ENCODE measurements around the gene PNMA6E.

Gene PNMA6E

DNA sequence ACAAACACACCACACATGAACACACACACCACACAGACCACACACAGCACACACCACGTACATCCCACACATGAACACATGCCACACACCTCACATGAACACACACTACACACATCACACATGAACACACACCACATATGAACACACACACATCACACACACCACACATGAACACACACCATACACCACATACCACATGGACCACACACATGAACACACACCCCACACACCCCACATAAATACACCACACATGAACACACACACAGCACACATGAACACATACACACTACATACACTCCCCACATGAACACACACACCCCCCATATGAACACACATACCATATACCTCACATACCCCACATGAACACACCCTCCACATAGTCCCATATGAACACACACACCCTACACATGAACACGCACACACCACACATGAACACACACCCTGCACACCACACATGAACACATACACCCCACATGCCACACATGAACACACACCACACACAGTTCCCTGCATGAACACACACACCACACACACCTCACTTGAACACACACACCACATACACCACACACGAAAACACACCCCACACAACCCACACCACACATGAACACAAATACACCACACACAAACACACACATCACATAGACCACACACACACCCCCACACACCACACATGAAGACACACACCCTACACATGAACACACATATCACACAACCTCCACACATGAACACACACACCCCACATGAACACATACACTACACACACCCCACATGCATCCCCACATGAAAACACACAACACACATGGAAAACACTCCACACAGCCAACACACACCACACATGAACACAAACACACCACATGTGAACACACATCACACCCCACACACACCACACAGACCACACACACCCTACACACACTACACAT lies 18.3 kb downstream of the PNMA6E start:
- Histone ChIP-seq H2BK15ac (replicated peaks; ENCODE audit: low read depth) (no peak overlapping the region), H4K5ac (ENCODE audit: low read length) (no peak overlapping the region), H3K79me1 (ENCODE audit: low read length) (no peaks in the 10 kb centered on the region), H3K56ac (ENCODE audit: low read length) (no peak overlapping the region), H3K4me2 (ENCODE audit: low read length) (no peak overlapping the region), H2BK5ac (ENCODE audit: low read length) (no peak overlapping the region), H3K18ac (ENCODE audit: low read length) (no peak overlapping the region), H3K4me3 (ENCODE audit: low read length) (no peak overlapping the region), H2BK120ac (ENCODE audit: low read depth, low read length) (no peak overlapping the region), H3K9ac (ENCODE audit: low read length) (no peak overlapping the region), H3K79me2 (ENCODE audit: control insufficient read depth, insufficient read depth, low read length) (no peaks in the 10 kb centered on the region), H3K36me3 (ENCODE audit: control insufficient read depth, insufficient read depth, low read length) (no peaks in the 10 kb centered on the region), H3K27ac (ENCODE audit: low read depth, low read length) (no peak overlapping the region), H3K27me3 (ENCODE audit: insufficient read depth, low read length, poor library complexity) (no peaks in the 10 kb centered on the region), H3K4me1 (ENCODE audit: control insufficient read depth, low read depth, low read length) (no peaks in the 10 kb centered on the region), H3K23ac (ENCODE audit: low read length) (no peak overlapping the region), H2AK5ac (ENCODE audit: low read length) (no peak overlapping the region), H4K8ac (ENCODE audit: low read depth, low read length) (no peak overlapping the region), H3K4ac (ENCODE audit: low read depth, low read length) (no peak overlapping the region)
- DNase-seq, result no peak
- WGBS (ENCODE audit: extremely low coverage, insufficient coverage, low lambda C conversion rate), result no CpG with 5 or more reads among the region's 3 CpGs

- Histone ChIP-seq H3K4me3 (ENCODE audit: low read length) (no peak overlapping the region), H3K9ac (ENCODE audit: low read length) (no peak overlapping the region), H4K5ac (ENCODE audit: low read length) (no peak overlapping the region), H2BK120ac (ENCODE audit: low read depth, low read length) (no peak overlapping the region), H4K8ac (ENCODE audit: low read depth, low read length) (no peak overlapping the region), H3K27me3 (ENCODE audit: insufficient read depth, low read length, poor library complexity) (no peaks in the 10 kb centered on the region), H3K4me2 (ENCODE audit: low read length) (no peak overlapping the region), H2BK5ac (ENCODE audit: low read length) (no peak overlapping the region), H3K27ac (ENCODE audit: low read depth, low read length) (no peak overlapping the region), H3K18ac (ENCODE audit: low read length) (no peak overlapping the region), H3K79me2 (ENCODE audit: control insufficient read depth, insufficient read depth, low read length) (no peaks in the 10 kb centered on the region), H2AK5ac (ENCODE audit: low read length) (no peak overlapping the region), H2BK15ac (replicated peaks; ENCODE audit: low read depth) (no peak overlapping the region), H3K4ac (ENCODE audit: low read depth, low read length) (no peak overlapping the region), H3K23ac (ENCODE audit: low read length) (no peak overlapping the region), H3K36me3 (ENCODE audit: control insufficient read depth, insufficient read depth, low read length) (no peaks in the 10 kb centered on the region), H3K79me1 (ENCODE audit: low read length) (no peaks in the 10 kb centered on the region), H3K56ac (ENCODE audit: low read length) (no peak overlapping the region), H3K4me1 (ENCODE audit: control insufficient read depth, low read depth, low read length) (no peaks in the 10 kb centered on the region)
- peak; percentile 63 for DNase-seq
- no CpG with 5 or more reads among the region's 12 CpGs for WGBS (ENCODE audit: extremely low coverage, insufficient coverage, low lambda C conversion rate)
Measured at GRCh38 chrX:153381684-153382532, 19.2 kb downstream of the PNMA6E start.

- Histone ChIP-seq H3K4ac (ENCODE audit: low read depth, low read length) (no peak overlapping the region), H3K56ac (ENCODE audit: low read length) (no peak overlapping the region), H3K79me2 (ENCODE audit: control insufficient read depth, insufficient read depth, low read length) (no peaks in the 10 kb centered on the region), H2BK15ac (replicated peaks; ENCODE audit: low read depth) (no peak overlapping the region), H3K9ac (ENCODE audit: low read length) (no peak overlapping the region), H3K4me2 (ENCODE audit: low read length) (no peak overlapping the region), H3K27ac (ENCODE audit: low read depth, low read length) (no peak overlapping the region), H3K27me3 (ENCODE audit: insufficient read depth, low read length, poor library complexity) (no peaks in the 10 kb centered on the region), H3K4me3 (ENCODE audit: low read length) (no peak overlapping the region), H3K18ac (ENCODE audit: low read length) (no peak overlapping the region), H2BK120ac (ENCODE audit: low read depth, low read length) (no peak overlapping the region), H3K4me1 (ENCODE audit: control insufficient read depth, low read depth, low read length) (no peaks in the 10 kb centered on the region), H4K8ac (ENCODE audit: low read depth, low read length) (no peak overlapping the region), H3K23ac (ENCODE audit: low read length) (no peak overlapping the region), H3K36me3 (ENCODE audit: control insufficient read depth, insufficient read depth, low read length) (no peaks in the 10 kb centered on the region), H2AK5ac (ENCODE audit: low read length) (no peak overlapping the region), H3K79me1 (ENCODE audit: low read length) (no peaks in the 10 kb centered on the region), H2BK5ac (ENCODE audit: low read length) (no peak overlapping the region), H4K5ac (ENCODE audit: low read length) (no peak overlapping the region)
- WGBS (ENCODE audit: extremely low coverage, insufficient coverage, low lambda C conversion rate), result no CpG with 5 or more reads among the region's 9 CpGs
- DNase-seq, result no peak
Measured at GRCh38 chrX:153380691-153381090, 20.5 kb downstream of the PNMA6E start.

DNA sequence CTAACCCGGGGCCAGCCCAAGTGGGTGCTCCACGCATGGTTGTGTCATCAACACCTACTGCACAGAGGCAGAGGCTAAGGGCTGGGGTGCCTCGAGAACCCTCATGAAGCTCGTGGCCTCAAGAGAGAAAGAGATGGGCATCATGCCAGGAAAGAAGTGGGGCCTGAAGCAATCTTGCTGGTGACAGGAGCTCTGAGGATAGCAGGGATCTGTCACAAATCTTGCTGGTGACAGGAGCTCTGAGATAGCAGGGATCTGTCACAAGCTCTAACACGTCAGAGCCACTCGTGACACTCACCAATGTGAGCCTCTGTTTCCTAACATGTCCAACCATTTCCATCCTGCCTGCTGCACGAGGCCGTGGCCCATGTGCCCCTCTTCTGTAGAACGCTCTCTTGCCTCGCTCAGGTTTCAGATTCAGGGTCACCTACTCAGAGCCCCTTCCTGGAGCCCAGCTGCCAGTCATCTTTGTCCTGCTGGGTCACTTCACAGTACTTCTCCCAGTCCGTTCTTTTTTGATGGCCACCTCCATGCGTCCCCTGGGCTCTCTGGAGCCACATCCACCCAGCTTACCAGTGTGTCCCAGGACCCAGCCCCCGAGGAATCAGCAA lies 21.1 kb downstream of the PNMA6E start:
- Histone ChIP-seq H3K23ac (ENCODE audit: low read length) (no peak overlapping the region), H3K79me2 (ENCODE audit: control insufficient read depth, insufficient read depth, low read length) (no peaks in the 10 kb centered on the region), H3K27me3 (ENCODE audit: insufficient read depth, low read length, poor library complexity) (no peaks in the 10 kb centered on the region), H3K4ac (ENCODE audit: low read depth, low read length) (no peak overlapping the region), H3K18ac (ENCODE audit: low read length) (no peak overlapping the region), H2BK120ac (ENCODE audit: low read depth, low read length) (no peak overlapping the region), H3K4me2 (ENCODE audit: low read length) (no peak overlapping the region), H3K79me1 (ENCODE audit: low read length) (no peaks in the 10 kb centered on the region), H3K36me3 (ENCODE audit: control insufficient read depth, insufficient read depth, low read length) (no peaks in the 10 kb centered on the region), H2AK5ac (ENCODE audit: low read length) (no peak overlapping the region), H4K8ac (ENCODE audit: low read depth, low read length) (no peak overlapping the region), H3K27ac (ENCODE audit: low read depth, low read length) (no peak overlapping the region), H2BK15ac (replicated peaks; ENCODE audit: low read depth) (no peak overlapping the region), H3K4me3 (ENCODE audit: low read length) (no peak overlapping the region), H2BK5ac (ENCODE audit: low read length) (no peak overlapping the region), H4K5ac (ENCODE audit: low read length) (no peak overlapping the region), H3K4me1 (ENCODE audit: control insufficient read depth, low read depth, low read length) (no peaks in the 10 kb centered on the region), H3K56ac (ENCODE audit: low read length) (no peak overlapping the region), H3K9ac (ENCODE audit: low read length) (no peak overlapping the region)
- DNase-seq, result no peak
- no CpG with 5 or more reads among the region's 13 CpGs for WGBS (ENCODE audit: extremely low coverage, insufficient coverage, low lambda C conversion rate)

DNA sequence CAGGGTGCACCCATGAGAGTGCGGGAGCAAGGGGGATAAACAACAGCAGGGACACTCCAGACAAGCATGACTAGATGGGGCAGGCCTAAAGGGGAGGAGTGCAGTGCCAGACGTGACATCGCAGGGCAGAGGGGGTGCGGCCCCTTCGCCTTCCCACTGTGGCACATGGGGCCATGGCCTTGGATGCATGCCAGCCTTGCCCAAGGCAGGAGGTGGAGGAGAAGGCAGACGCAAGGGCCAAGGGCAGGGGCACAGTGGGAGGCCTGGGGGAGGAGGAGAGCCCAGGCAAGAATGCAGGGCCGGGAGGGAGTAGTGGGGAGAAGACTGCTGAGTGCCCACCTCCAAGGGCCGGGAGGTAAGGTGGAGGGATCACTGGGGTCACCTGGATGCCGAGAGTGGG lies 21.6 kb downstream of the PNMA6E start:
- no peak for DNase-seq
- H3K27me3 ChIP-seq (ENCODE audit: insufficient read depth, low read length, poor library complexity), result no peaks in the 10 kb centered on the region
- no peak overlapping the region for H3K4me3 ChIP-seq (ENCODE audit: low read length)
- H3K27ac ChIP-seq (ENCODE audit: low read depth, low read length), result no peak overlapping the region
- no peak overlapping the region for H3K4me2 ChIP-seq (ENCODE audit: low read length)
- H4K8ac ChIP-seq (ENCODE audit: low read depth, low read length), result no peak overlapping the region
- H3K9ac ChIP-seq (ENCODE audit: low read length), result no peak overlapping the region
- H2AK5ac ChIP-seq (ENCODE audit: low read length), result no peak overlapping the region
- no peak overlapping the region for H4K5ac ChIP-seq (ENCODE audit: low read length)
- no peaks in the 10 kb centered on the region for H3K79me2 ChIP-seq (ENCODE audit: control insufficient read depth, insufficient read depth, low read length)
- H2BK120ac ChIP-seq (ENCODE audit: low read depth, low read length), result no peak overlapping the region
- no CpG with 5 or more reads among the region's 9 CpGs for WGBS (ENCODE audit: extremely low coverage, insufficient coverage, low lambda C conversion rate)
- no peaks in the 10 kb centered on the region for H3K4me1 ChIP-seq (ENCODE audit: control insufficient read depth, low read depth, low read length)
- H3K36me3 ChIP-seq (ENCODE audit: control insufficient read depth, insufficient read depth, low read length), result no peaks in the 10 kb centered on the region
- H3K56ac ChIP-seq (ENCODE audit: low read length), result no peak overlapping the region
- H3K18ac ChIP-seq (ENCODE audit: low read length), result no peak overlapping the region
- H2BK5ac ChIP-seq (ENCODE audit: low read length), result no peak overlapping the region
- H2BK15ac ChIP-seq (replicated peaks; ENCODE audit: low read depth), result no peak overlapping the region
- H3K23ac ChIP-seq (ENCODE audit: low read length), result no peak overlapping the region
- H3K4ac ChIP-seq (ENCODE audit: low read depth, low read length), result no peak overlapping the region
- H3K79me1 ChIP-seq (ENCODE audit: low read length), result no peaks in the 10 kb centered on the region
